Stimulated activated CD4-positive, alpha-beta T cell treated with anti-CD3 and anti-CD28 coated beads, Interleukin-4, amount 100 ng/mL, for 4 hours (primary cell): ENCODE results near the gene WDR27.
"Not testable (repeated sequence)": the region's sequence is repeated elsewhere in the genome, so short reads cannot be mapped to it uniquely, and the experiment has no call there.

ENCODE experiments used
- DNase-seq, 2 experiments: peaks; one replicate each; pipeline ENCODE4 v3.0.0-alpha.2; 2020

WDR27 gene

GRCh38 chr6:169467755-169468154 lies 234.1 kb downstream of the WDR27 start:
- not testable (repeated sequence) for DNase-seq

- not testable (repeated sequence) for DNase-seq
These were observed 235.6 kb downstream of the WDR27 start for GRCh38 chr6:169466256-169466655.

GRCh38 chr6:169457762-169458161 lies 244.1 kb downstream of the WDR27 start:
- no peak for DNase-seq

- no peak for DNase-seq
These were observed 245.0 kb downstream of the WDR27 start for GRCh38 chr6:169456840-169457239.

GRCh38 chr6:169455470-169455869 lies 246.4 kb downstream of the WDR27 start:
- DNase-seq, result no peak

- DNase-seq, result no peak
These were observed 247.0 kb downstream of the WDR27 start for GRCh38 chr6:169454872-169455204.

- no peak for DNase-seq
These were observed 247.5 kb downstream of the WDR27 start for GRCh38 chr6:169454204-169454871.

- DNase-seq, result no peak
These were observed 248.8 kb downstream of the WDR27 start for GRCh38 chr6:169452869-169453620.

GRCh38 chr6:169452117-169452868 lies 249.5 kb downstream of the WDR27 start:
- DNase-seq, result no peak

GRCh38 chr6:169451065-169451838 lies 250.6 kb downstream of the WDR27 start:
- DNase-seq, result no peak

- DNase-seq, result no peak
These were observed 251.7 kb downstream of the WDR27 start for GRCh38 chr6:169450097-169450496.

- no peak for DNase-seq
These were observed 252.6 kb downstream of the WDR27 start for GRCh38 chr6:169449221-169449620.

GRCh38 chr6:169445661-169446581 lies 255.9 kb downstream of the WDR27 start:
- no peak for DNase-seq

- no peak for DNase-seq
These were observed 256.6 kb downstream of the WDR27 start for GRCh38 chr6:169445227-169445626.

GRCh38 chr6:169441292-169441691 lies 260.5 kb downstream of the WDR27 start:
- no peak for DNase-seq

- DNase-seq, result no peak
These were observed 262.1 kb downstream of the WDR27 start for GRCh38 chr6:169439710-169440109.

GRCh38 chr6:169434554-169434953 lies 267.3 kb downstream of the WDR27 start:
- not testable (repeated sequence) for DNase-seq

- no peak for DNase-seq
These were observed 272.8 kb downstream of the WDR27 start for GRCh38 chr6:169429001-169429400.

- DNase-seq, result no peak
These were observed 273.3 kb downstream of the WDR27 start for GRCh38 chr6:169428532-169428931.

- no peak for DNase-seq
These were observed 274.0 kb downstream of the WDR27 start for GRCh38 chr6:169427856-169428255.

- no peak for DNase-seq
These were observed 275.2 kb downstream of the WDR27 start for GRCh38 chr6:169426611-169427010.
